ENCODE data around the gene SHB.

- TF ChIP-seq FOXK2 (IDR thresholded peaks at IDR 0.05): no peak
- no peak for TF ChIP-seq BHLHE40 (IDR thresholded peaks at IDR 0.05; ENCODE audit: borderline replicate concordance)
- TF ChIP-seq, protein P1, sequence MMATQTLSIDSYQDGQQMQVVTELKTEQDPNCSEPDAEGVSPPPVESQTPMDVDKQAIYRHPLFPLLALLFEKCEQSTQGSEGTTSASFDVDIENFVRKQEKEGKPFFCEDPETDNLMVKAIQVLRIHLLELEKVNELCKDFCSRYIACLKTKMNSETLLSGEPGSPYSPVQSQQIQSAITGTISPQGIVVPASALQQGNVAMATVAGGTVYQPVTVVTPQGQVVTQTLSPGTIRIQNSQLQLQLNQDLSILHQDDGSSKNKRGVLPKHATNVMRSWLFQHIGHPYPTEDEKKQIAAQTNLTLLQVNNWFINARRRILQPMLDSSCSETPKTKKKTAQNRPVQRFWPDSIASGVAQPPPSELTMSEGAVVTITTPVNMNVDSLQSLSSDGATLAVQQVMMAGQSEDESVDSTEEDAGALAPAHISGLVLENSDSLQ (IDR thresholded peaks at IDR 0.05): no peak
- TF ChIP-seq SP1 (IDR thresholded peaks at IDR 0.05): no peak
These were observed 108.4 kb downstream of the SHB start for GRCh38 chr9:37960631-37961030.
